Uterus (tissue), 2 donors: Measurements from ENCODE around the gene GUCD1.

Source experiments
- CTCF ChIP-seq, 4 experiments: fragments of 200-600 bp in 2 of 4; fragments of 450-650 bp in 2 of 4; sonication (generic) in 2 of 4; IDR thresholded peaks; one replicate each; pipeline ENCODE4 v1.5.1; 2016 to 2019; ENCODE audit warnings: antibody characterized with exemption in 4 of 4, mild to moderate bottlenecking in 2 of 4, moderate library complexity in 1 of 4
- POLR2A ChIP-seq, 2 donors: fragments of 450-650 bp; IDR thresholded peaks; one replicate each; pipeline ENCODE4 v1.6.1; 2016; ENCODE audit warnings: antibody characterized with exemption in 2 of 2, mild to moderate bottlenecking in 1 of 2, moderate library complexity in 1 of 2

DNA sequence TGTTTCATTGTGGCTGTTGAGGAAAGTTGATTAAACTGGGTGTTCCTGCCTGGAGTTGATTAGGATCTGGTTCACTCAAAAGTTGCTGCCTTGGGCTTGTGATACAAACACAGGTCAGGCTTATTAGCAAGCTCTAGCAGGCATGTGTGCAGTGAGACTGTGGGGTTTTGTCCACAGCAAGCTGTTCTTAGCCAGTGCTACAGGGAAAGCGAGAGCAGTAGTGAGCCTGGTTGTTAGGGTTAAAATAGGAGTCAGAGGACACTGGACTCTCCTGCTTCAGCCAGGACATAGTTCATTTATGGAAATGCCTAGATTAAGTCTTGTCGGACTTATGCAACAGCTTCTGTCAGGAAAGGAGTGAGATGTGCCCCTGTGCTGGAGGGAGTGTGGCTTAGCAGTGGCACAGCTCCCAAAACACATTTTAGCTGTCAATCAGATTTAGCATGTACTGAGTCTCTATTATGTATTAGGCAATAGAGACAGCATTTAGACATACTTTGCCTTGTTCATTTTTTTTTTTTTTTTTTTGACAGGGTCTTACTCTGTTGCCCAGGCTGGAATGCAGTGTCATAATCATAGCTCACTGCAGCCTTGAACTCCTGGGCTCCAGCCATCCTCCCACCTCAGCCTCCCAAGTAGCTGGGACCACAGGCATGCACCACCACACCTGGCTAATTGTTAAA is 9.6 kb upstream of the GUCD1 start:
- no peak for TF ChIP-seq POLR2A (IDR thresholded peaks at IDR 0.05)
- no peak for TF ChIP-seq CTCF (IDR thresholded peaks at IDR 0.05)
